GM19372 (cell line): Measurements from ENCODE around the gene NBPF1.
"Not testable (repeated sequence)": the region's sequence is repeated elsewhere in the genome, so short reads cannot be mapped to it uniquely, and the experiment has no call there.

Source experiments
- ATAC-seq: cut with Tn5 transposase; IDR thresholded peaks from one replicate; pipeline ENCODE4 v1.9.1; 2021; ENCODE audit warnings: mild to moderate bottlenecking, low read depth, moderate library complexity; ENCODE audit not compliant: unreplicated experiment

The NBPF1 gene

GRCh38 chr1:16557034-16557433 is 56.3 kb downstream of the NBPF1 start:
- ATAC-seq = not testable (repeated sequence)

DNA sequence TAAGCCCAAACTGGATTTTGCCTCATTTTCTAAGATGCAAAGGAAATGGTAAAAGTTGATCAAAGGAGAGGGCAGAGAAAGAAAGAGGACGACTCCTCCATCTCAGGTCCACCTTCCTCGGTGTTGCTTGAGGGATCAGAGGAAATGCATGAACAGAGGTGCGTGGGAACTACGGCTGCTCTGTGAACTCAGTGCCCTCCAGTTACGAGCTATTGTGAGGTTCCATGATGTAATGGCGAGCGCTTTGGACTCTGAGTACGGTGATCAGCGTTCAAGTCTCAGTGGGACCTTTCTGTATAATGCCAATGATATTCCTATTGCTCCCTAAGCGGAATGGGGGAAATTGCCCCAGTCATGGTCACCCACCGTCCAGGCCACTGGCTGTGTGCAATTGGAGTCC is 60.1 kb downstream of the NBPF1 start:
- ATAC-seq = not testable (repeated sequence)

DNA sequence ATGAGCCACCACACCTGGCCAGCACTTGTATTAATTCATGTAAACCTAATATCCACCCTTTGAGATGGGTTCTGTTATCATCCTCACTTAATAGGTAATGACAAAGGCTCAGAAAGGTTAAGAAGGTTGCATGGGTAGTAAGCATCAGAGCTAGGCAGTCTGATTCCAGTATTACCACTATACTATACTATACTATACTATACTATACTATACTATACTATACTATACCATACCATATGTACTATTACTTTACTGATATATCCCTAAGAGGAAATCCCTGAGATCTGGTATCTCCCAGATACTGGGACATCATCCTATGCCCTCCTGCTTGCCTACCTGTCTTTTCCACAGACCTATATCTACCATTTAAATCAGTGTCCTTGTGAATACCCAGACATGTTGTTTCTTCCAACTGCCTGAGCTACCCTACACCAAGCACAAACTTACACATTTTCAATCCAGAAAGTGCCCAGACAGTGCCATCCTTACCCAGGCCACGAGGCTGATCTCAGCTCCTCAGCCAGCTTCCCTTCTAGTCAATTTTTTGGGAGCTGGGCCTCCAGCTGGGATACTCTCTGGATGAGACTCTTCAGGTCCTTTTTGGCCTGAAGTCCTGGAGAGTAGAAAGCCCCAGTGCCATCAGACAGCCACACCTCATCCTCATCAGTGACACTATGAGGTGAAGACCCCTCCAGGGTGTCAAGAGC is 63.0 kb downstream of the NBPF1 start:
- ATAC-seq = not testable (repeated sequence)

- not testable (repeated sequence) for ATAC-seq
Measured at GRCh38 chr1:16549545-16549944, 63.8 kb downstream of the NBPF1 start.

DNA sequence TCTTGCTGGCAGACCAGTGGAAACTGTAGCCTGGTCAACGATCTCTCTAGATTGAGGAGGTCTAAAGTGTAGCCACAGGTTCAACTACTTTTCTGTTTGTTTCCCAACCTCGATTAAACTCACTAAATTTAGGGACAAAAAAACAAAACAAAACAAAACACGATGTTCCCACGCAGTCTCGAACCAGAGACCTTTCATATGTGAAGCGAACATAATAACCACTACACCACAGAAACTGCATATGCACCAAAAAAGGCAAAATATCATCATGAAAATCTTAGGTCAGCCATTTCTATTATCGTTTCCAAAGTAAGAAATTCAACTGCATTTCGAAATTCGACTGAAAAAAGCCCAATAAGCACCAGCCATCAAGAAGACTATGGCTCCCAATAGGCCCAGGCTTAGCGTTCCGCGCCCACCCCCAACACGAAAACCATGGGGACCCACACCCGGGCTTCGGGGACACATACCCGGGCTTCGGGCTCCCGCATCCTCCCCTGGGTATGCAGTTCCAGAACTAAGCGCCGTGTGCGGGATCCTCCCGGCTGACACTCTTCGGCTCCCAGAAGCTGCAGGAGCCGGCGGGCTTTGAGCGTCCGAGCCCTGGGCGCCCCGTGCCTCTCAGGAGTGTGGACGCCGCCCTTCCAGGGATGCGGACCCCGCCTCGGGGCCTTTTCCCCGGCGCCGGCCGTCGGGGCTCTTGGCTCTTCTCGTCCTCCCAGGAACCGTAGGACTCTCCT is 65.7 kb downstream of the NBPF1 start:
- ATAC-seq = not testable (repeated sequence)

GRCh38 chr1:16545682-16546095 is 67.7 kb downstream of the NBPF1 start:
- not testable (repeated sequence) for ATAC-seq

DNA sequence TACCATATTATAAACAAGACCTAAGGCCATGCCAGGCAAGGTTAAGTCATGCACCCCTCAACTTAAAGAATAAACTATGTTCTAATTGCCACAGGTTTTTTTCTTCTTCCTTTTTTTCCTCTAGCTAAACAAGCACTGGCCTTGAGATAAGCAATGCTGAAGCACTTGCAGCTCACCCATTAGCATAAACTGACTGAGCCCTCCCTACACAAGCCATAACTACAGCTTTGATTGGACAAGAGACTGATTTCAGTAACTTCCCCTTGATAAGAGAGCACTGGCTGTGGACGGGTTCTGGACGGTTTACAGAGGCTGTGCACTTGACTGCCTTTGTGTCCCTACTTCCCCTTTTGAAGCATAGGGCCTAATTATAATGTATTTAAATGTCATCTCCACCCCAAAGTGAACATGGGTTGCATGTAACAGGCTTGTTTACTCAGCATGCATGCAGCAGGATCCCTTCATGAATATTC is 72.9 kb downstream of the NBPF1 start:
- ATAC-seq = not testable (repeated sequence)

DNA sequence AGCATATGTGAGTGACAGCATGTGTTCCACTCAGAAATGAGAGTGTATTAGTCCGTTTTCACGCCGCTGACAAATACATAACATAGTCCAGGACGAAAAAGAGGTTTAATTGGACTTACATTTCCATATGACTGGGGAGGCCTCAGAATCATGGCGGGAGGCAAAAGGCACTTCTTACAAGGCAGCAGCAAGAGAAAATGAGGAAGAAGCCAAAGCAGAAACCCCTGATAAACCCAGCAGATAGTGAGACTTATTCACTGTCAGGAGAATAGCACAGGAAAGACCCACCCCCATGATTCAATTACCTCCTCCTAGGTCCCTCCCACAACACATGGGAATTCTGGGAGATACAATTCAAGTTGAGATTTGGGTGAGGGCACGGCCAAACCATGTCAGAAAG is 75.8 kb downstream of the NBPF1 start:
- ATAC-seq = not testable (repeated sequence)

DNA sequence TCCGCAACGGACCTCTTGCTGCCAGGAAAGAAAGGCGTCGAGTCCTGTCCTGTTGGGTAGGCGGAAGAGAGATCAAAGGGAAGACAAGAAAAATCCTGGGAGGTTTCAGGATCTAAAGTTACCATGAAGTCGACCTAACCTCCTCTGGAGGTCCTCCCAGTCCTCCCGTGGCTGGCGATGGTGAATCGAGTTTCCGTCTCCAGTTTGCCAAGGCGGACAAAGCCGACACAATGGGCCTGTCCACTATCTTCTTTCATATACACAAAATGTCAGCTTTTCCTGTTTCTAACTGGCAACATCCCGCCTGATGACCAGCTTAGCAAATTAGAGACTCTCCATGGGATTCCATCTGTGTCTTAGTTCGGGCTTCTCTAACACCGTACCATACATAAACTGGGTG is 76.6 kb downstream of the NBPF1 start:
- not testable (repeated sequence) for ATAC-seq

DNA sequence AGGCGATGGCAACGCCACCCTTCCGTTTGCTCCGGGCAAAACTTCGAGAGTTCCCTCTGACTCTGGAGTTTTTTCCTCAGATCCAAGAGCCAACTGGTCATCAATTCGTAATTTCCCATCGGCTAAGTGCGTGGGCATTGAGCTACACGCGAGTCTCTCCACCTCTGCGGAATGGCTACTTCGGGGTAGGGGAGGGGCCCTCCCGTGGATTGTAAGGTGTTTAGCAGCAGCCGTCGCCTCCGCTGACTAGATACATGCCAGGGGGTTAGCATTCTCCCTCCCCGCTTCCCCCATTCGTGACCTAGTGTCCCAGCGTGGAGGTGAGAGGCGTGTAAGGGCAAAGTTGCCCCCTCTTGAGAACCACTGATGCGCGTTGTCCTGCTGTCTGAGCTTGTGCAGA is 77.5 kb downstream of the NBPF1 start:
- ATAC-seq = not testable (repeated sequence)

GRCh38 chr1:16535487-16535886 is 77.9 kb downstream of the NBPF1 start:
- ATAC-seq = not testable (repeated sequence)

DNA sequence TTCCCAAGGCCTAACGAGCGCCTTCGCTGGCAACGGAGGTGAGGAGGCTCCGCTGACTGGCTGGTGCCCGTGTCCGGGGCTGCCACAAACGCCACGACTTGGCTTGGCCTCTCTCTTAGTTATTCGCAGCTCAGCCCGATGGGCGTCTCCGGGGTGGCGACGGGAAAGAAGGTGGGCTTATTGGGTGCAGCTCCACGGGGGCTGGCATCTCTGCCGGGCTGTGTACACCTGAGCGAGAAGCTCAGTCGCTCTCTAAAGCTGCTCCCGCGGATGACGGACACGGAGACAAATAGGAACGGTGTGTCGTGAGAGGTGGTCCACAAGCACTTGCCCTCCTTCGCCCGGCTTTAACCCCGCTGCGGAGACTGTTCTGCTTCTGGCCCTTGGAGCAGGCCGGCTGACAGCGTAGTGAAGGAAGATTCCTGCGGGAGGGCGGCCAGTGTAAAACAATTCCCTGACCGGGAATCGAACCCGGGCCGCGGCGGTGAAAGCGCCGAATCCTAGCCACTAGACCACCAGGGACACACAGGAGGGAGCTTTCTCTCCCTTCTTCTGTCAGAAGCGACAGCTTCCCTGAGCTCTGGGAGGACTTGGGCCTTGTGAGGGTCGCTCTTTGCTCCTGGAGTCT is 78.4 kb downstream of the NBPF1 start:
- not testable (repeated sequence) for ATAC-seq

- not testable (repeated sequence) for ATAC-seq
Measured at GRCh38 chr1:16534239-16534828, 79.0 kb downstream of the NBPF1 start.

GRCh38 chr1:16532235-16532991 is 81.0 kb downstream of the NBPF1 start:
- ATAC-seq = not testable (repeated sequence)

DNA sequence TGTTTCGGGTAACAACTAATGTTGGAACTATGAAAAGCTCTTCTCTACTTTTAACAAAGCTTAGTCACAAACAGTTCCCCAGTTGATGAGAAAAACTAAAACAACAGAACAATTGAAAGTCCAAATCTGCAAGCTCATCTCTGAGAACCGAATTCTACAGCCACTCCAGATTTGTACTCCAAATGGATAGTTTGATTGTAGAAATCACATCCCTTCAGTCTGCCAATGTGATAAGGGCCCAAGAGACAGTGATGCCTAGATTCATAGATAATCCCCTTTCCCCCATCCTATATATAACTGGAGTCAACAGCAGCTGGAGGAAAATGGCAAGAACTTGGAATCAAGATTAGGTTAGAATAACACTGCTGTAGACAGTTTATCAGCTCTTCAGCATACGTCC is 85.0 kb downstream of the NBPF1 start:
- ATAC-seq = not testable (repeated sequence)

DNA sequence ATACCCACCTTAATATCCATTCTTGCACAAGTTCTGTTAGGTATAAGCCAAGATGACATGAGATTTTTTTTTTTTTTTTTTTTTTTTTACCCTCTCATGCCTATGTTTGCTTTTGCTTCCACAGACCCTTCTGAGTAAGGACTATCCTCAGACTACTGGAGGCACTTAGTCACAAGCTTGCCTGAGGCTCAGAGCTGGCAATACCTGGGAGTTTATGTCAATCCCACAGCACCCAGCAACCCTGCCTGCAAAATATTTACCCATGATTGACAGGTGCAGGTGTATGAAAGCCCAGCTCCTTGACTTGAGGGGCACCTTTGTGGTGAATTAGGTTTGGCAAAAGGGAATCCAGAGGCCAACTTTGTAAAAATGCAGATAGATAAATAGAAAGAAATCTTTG is 87.6 kb downstream of the NBPF1 start:
- not testable (repeated sequence) for ATAC-seq

GRCh38 chr1:16521679-16522078 is 91.7 kb downstream of the NBPF1 start:
- not testable (repeated sequence) for ATAC-seq

DNA sequence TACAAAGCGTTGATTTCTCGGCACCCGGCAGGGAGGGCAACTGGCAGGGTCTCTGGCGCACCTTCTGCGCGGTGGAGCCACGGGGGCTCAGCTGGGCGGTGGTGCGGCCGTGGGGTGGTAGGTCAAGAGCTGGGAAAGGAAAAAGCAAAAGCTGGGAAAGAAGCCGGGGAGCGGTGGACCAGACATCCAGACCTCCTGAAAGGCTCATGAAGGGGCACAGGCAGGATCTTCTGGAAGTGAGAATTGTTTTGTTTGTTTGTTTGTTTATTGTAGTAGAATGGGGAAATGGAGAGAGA is 92.1 kb downstream of the NBPF1 start:
- no peak for ATAC-seq

DNA sequence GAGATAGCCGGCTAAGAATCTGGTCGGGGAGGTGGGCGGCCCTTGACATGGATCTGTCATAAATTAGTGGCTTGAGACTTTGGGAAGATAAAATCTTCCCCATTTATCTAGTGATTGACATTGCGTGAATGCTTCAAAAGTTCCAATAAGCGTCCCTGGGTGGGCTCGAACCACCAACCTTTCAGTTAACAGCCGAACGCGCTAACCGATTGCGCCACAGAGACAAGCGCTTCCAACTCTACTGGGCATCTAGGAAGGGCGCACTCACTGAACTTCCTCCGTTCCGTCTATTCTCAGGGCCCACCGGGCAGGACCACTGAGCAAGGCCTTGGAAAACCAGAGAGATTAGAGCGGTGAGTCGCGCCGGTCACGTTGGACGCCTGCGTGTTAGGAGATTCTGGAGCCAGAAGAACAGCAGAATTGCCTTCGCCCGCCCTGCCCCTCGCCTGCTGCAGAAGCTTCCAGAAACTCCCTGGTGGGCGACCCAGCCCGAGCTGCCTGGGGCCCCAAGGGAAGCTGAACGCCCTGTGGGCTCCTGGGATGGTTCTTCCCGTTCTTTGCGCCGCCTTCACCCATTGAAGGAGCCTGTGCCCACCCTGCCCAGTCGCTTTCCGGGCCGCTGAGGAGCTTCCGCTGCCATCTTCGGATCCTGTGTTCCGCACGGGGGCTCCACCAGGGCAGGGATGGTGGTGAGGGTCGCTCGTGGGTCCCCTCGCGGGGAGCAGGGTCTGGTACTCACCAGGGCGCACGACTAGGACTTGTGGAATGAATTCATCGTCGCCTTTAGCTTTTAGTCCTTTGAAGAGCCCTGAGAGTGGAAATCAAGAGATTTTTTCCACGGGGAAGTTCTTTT is 92.7 kb downstream of the NBPF1 start:
- not testable (repeated sequence) for ATAC-seq
